HG02763 (cell line): Measurements from ENCODE around the gene TEX264.

Source experiments
- ATAC-seq: cut with Tn5 transposase; IDR thresholded peaks from one replicate; pipeline ENCODE4 v1.9.1; 2021; ENCODE audit warnings: mild to moderate bottlenecking, moderate library complexity; ENCODE audit not compliant: unreplicated experiment

Gene TEX264

GRCh38 chr3:51691949-51692348 is 20.9 kb downstream of the TEX264 start:
- no peak for ATAC-seq

GRCh38 chr3:51692980-51693395 is 21.9 kb downstream of the TEX264 start:
- ATAC-seq = no peak

- ATAC-seq = no peak
These were observed 25.9 kb downstream of the TEX264 start for GRCh38 chr3:51696954-51697353.

- no peak for ATAC-seq
These were observed 27.2 kb downstream of the TEX264 start for GRCh38 chr3:51698209-51698608.

- no peak for ATAC-seq
These were observed 29.4 kb downstream of the TEX264 start for GRCh38 chr3:51700403-51700802.

- ATAC-seq = no peak
These were observed 31.1 kb downstream of the TEX264 start for GRCh38 chr3:51702156-51702555.

- no peak for ATAC-seq
These were observed 32.2 kb downstream of the TEX264 start for GRCh38 chr3:51703068-51703760.

- ATAC-seq = no peak
These were observed 32.9 kb downstream of the TEX264 start for GRCh38 chr3:51703761-51704510.

GRCh38 chr3:51704511-51704950 is 33.5 kb downstream of the TEX264 start:
- ATAC-seq = no peak

GRCh38 chr3:51705276-51706020 is 34.4 kb downstream of the TEX264 start:
- ATAC-seq = no peak

GRCh38 chr3:51706021-51706485 is 35.0 kb downstream of the TEX264 start:
- no peak for ATAC-seq

GRCh38 chr3:51706788-51707731 is 36.0 kb downstream of the TEX264 start, which contains the start of gene GRM2:
Gene GRM2, plus strand, starts transcription at chr3:51707068. Its CDS starts 1,916 bp downstream, at chr3:51708984.
- ATAC-seq = no peak

GRCh38 chr3:51708216-51708845 is 37.3 kb downstream of the TEX264 start:
- no peak for ATAC-seq

- no peak for ATAC-seq
These were observed 38.0 kb downstream of the TEX264 start for GRCh38 chr3:51709004-51709420.

GRCh38 chr3:51709675-51710074 is 38.6 kb downstream of the TEX264 start:
- ATAC-seq = no peak

- no peak for ATAC-seq
These were observed 39.7 kb downstream of the TEX264 start for GRCh38 chr3:51710631-51711351.

GRCh38 chr3:51711352-51712037 is 40.4 kb downstream of the TEX264 start:
- ATAC-seq = no peak

- ATAC-seq = no peak
These were observed 41.0 kb downstream of the TEX264 start for GRCh38 chr3:51712038-51712420.

- ATAC-seq = no peak
These were observed 41.5 kb downstream of the TEX264 start for GRCh38 chr3:51712511-51712931.
